Small intestine (tissue), 7 donors: ENCODE results near the gene MIOS. TPM values are rescaled to one million over a fixed set of nuclear protein-coding genes. Genes with fewer than 3 reads are reported as not detected.
A peak's percentile ranks its signal among the peaks of the same experiment; 100 is the strongest.

ENCODE experiments used
- DNase-seq, 2 donors: peaks; one replicate each; pipeline versions ENCODE4 v3.0.0 to v3.0.0-alpha.2; 2013
- FAIRE-seq: peaks from 2 replicates; lab custom pipeline; 2012; peaks lifted over from hg19 to GRCh38; lab: Jason Lieb, UNC
- H3K27ac ChIP-seq, 3 donors: one replicate each; pipeline ENCODE4 v1.5.1; 2013; ENCODE audit warnings: low read length in 2 of 3, mild to moderate bottlenecking in 2 of 3, control low read depth in 1 of 3, inconsistent platforms in 1 of 3, low read depth in 1 of 3, moderate library complexity in 1 of 3
- H3K27me3 ChIP-seq, 3 donors: one replicate each; pipeline ENCODE4 v1.6.1; 2013; ENCODE audit warnings: low read length in 3 of 3, inconsistent platforms in 1 of 3; ENCODE audit not compliant: control insufficient read depth in 3 of 3, insufficient read depth in 3 of 3
- H3K36me3 ChIP-seq, 3 donors: one replicate each; pipeline ENCODE4 v1.6.1; 2013; ENCODE audit warnings: low read length in 3 of 3, inconsistent platforms in 1 of 3, low read depth in 1 of 3, mild to moderate bottlenecking in 1 of 3, moderate library complexity in 1 of 3; ENCODE audit not compliant: control insufficient read depth in 3 of 3, insufficient read depth in 2 of 3
- H3K4me1 ChIP-seq, 3 donors: one replicate each; pipeline ENCODE4 v1.6.1; 2013; ENCODE audit warnings: low read length in 2 of 3, inconsistent platforms in 1 of 3, low read depth in 1 of 3, mild to moderate bottlenecking in 1 of 3, moderate library complexity in 1 of 3; ENCODE audit not compliant: control insufficient read depth in 3 of 3, insufficient read depth in 2 of 3
- H3K4me3 ChIP-seq, 3 donors: one replicate each; pipeline ENCODE4 v1.5.1; 2013; ENCODE audit warnings: low read length in 3 of 3, control low read depth in 1 of 3, inconsistent platforms in 1 of 3, low read depth in 1 of 3, mild to moderate bottlenecking in 1 of 3, moderate library complexity in 1 of 3
- H3K9me3 ChIP-seq, 2 donors: one replicate each; pipeline ENCODE4 v1.6.1; 2013; ENCODE audit warnings: low read depth in 1 of 2, low read length in 1 of 2; ENCODE audit not compliant: control insufficient read depth in 2 of 2, insufficient read depth in 1 of 2
- WGBS, 3 donors: extraction: QIAGEN DNeasy Blood & Tissue Kit; methylation state at CpG; one replicate each; pipeline ENCODE4 v1.1.7; 2013; 5-methylcytosine and 5-hydroxymethylcytosine counted together
- polyA plus RNA-seq, 4 donors: library from polyadenylated mRNA; stranded (reverse) in 3 of 4; unstranded in 1 of 4; fragments of 200-250 nt in 3 of 4; fragments of 120-200 nt in 1 of 4; gene quantifications; one replicate each; pipeline versions ENCODE4 v1.2.1 to v1.2.3, GENCODE V29; 2013
- donor health status: healthy with polysubstance abuse.
- donor health status: control.
- donor health status: control.
- donor health status: Bipolar disorder and iron deficiency.
- donor health status: healthy.

MIOS gene
- polyA plus RNA-seq, 4 donors = 10.5 to 20.0 (median 12.3) TPM

- H3K4me1 ChIP-seq = peaks cover 0 to 5% (median 3%) of the 10 kb centered on the region in 3 donors
- no peak overlapping the region for H3K4me3 ChIP-seq
- no peaks in the 10 kb centered on the region for H3K36me3 ChIP-seq
- DNase-seq (no peak), FAIRE-seq (no peak)
- H3K27me3 ChIP-seq = no peaks in the 10 kb centered on the region
- H3K9me3 ChIP-seq = no peaks in the 10 kb centered on the region
- H3K27ac ChIP-seq = no peak overlapping the region
- WGBS, 3 donors = 96 to 99% (median 96%) methylated on average over 3 of the region's 3 CpGs
Observed at GRCh38 chr7:7579638-7580037, 13.0 kb downstream of the MIOS start.

GRCh38 chr7:7581531-7582179, 15.0 kb downstream of the MIOS start:
- Histone ChIP-seq H3K9me3 (no peaks in the 10 kb centered on the region), H3K36me3 (no peaks in the 10 kb centered on the region), H3K4me1 (peaks cover 0 to 5% (median 3%) of the 10 kb centered on the region in 3 donors), H3K4me3 (no peak overlapping the region), H3K27ac (no peak overlapping the region), H3K27me3 (no peaks in the 10 kb centered on the region)
- FAIRE-seq (no peak), DNase-seq (peak in 1 of 2 donors; percentile 28)
- 84 to 92% (median 89%) methylated on average over 10 of the region's 10 CpGs for WGBS, 3 donors

GRCh38 chr7:7582596-7582995, 15.9 kb downstream of the MIOS start:
- WGBS, 3 donors = 40 to 88% (median 69%) methylated on average over 1 of the region's 1 CpG
- no peak overlapping the region for H3K4me3 ChIP-seq
- H3K27ac ChIP-seq = no peak overlapping the region
- peaks cover 0 to 3% (median 0%) of the 10 kb centered on the region in 3 donors for H3K36me3 ChIP-seq
- H3K9me3 ChIP-seq = no peaks in the 10 kb centered on the region
- H3K4me1 ChIP-seq = peaks cover 0 to 5% (median 1%) of the 10 kb centered on the region in 3 donors
- DNase-seq (no peak), FAIRE-seq (no peak)
- H3K27me3 ChIP-seq = no peaks in the 10 kb centered on the region

GRCh38 chr7:7583731-7584130, 17.0 kb downstream of the MIOS start:
- H3K27me3 ChIP-seq = no peaks in the 10 kb centered on the region

GRCh38 chr7:7584653-7585052, 18.0 kb downstream of the MIOS start:
- no peaks in the 10 kb centered on the region for H3K27me3 ChIP-seq
- FAIRE-seq = peak; percentile 85
- H3K4me1 ChIP-seq = peaks cover 0 to 5% (median 0%) of the 10 kb centered on the region in 3 donors
- no peak overlapping the region for H3K27ac ChIP-seq
- WGBS, 3 donors = 84 to 94% (median 92%) methylated on average over 1 of the region's 1 CpG
- no peak overlapping the region for H3K4me3 ChIP-seq
- no peak for DNase-seq
- no peaks in the 10 kb centered on the region for H3K9me3 ChIP-seq
- peaks cover 0 to 3% (median 0%) of the 10 kb centered on the region in 3 donors for H3K36me3 ChIP-seq

More at GRCh38 chr7:7583731-7584130, 17.0 kb downstream of the MIOS start:
- no peaks in the 10 kb centered on the region for H3K9me3 ChIP-seq
- WGBS, 3 donors = 78 to 86% (median 80%) methylated on average over 2 of the region's 2 CpGs
- H3K4me1 ChIP-seq = peaks cover 0 to 5% (median 0%) of the 10 kb centered on the region in 3 donors
- DNase-seq (no peak), FAIRE-seq (no peak)
- no peak overlapping the region for H3K27ac ChIP-seq
- no peak overlapping the region for H3K4me3 ChIP-seq
- H3K36me3 ChIP-seq = peaks cover 0 to 3% (median 0%) of the 10 kb centered on the region in 3 donors

GRCh38 chr7:7585241-7585928, 18.7 kb downstream of the MIOS start:
- DNase-seq (no peak), FAIRE-seq (no peak)
- no peaks in the 10 kb centered on the region for H3K9me3 ChIP-seq
- H3K4me1 ChIP-seq = peaks cover 0 to 5% (median 0%) of the 10 kb centered on the region in 3 donors
- peaks cover 0 to 3% (median 0%) of the 10 kb centered on the region in 3 donors for H3K36me3 ChIP-seq
- H3K4me3 ChIP-seq = no peak overlapping the region
- no peaks in the 10 kb centered on the region for H3K27me3 ChIP-seq
- 91 to 95% (median 94%) methylated on average over 5 of the region's 5 CpGs for WGBS, 3 donors
- no peak overlapping the region for H3K27ac ChIP-seq

- FAIRE-seq (peak; percentile 87), DNase-seq (peak; percentile 31 to 34)
- Histone ChIP-seq H3K4me1 (no peaks in the 10 kb centered on the region), H3K36me3 (peaks cover 2 to 19% (median 2%) of the 10 kb centered on the region in 3 donors), H3K9me3 (no peaks in the 10 kb centered on the region), H3K4me3 (no peak overlapping the region), H3K27ac (no peak overlapping the region), H3K27me3 (no peaks in the 10 kb centered on the region)
- 68 to 93% (median 71%) methylated on average over 1 of the region's 1 CpG for WGBS, 3 donors
Observed at GRCh38 chr7:7595451-7595850, 28.8 kb downstream of the MIOS start.

- no peaks in the 10 kb centered on the region for H3K27me3 ChIP-seq
- peak in 1 of 2 donors; percentile 52 for DNase-seq
- no peak overlapping the region for H3K4me3 ChIP-seq
- 74 to 87% (median 83%) methylated on average over 5 of the region's 5 CpGs for WGBS, 3 donors
- H3K36me3 ChIP-seq = peaks cover 2 to 18% (median 2%) of the 10 kb centered on the region in 3 donors
- no peaks in the 10 kb centered on the region for H3K4me1 ChIP-seq
- no peak for FAIRE-seq
- no peak overlapping the region for H3K27ac ChIP-seq
- H3K9me3 ChIP-seq = no peaks in the 10 kb centered on the region
Observed at GRCh38 chr7:7596176-7596575, 29.5 kb downstream of the MIOS start.
